Smooth muscle cell (in vitro differentiated cells): ENCODE measurements around the gene LYST. TPM values are rescaled to one million over a fixed set of nuclear protein-coding genes. Genes with fewer than 3 reads are reported as not detected.

Experiments used
- DNase-seq: peaks from one replicate; lab custom pipeline; 2025; ENCODE audit not compliant: unreplicated experiment; lab: John Stamatoyannopoulos, UW
- H2AFZ ChIP-seq: fragments of 200-600 bp; sonication (generic); 2 replicates; pipeline ENCODE4 v1.6.0; 2016; ENCODE audit warnings: antibody characterized with exemption, low read depth, mild to moderate bottlenecking
- H3F3A ChIP-seq: fragments of 200-600 bp; sonication (generic); 2 replicates; pipeline ENCODE4 v1.6.0; 2017; ENCODE audit warnings: antibody characterized with exemption, low read depth
- H3K27ac ChIP-seq: fragments of 200-600 bp; sonication (generic); 2 replicates; pipeline ENCODE4 v1.5.1; 2016; ENCODE audit warnings: low read depth, mild to moderate bottlenecking
- H3K27me3 ChIP-seq: fragments of 200-600 bp; sonication (generic); 2 replicates; pipeline ENCODE4 v1.6.1; 2016; ENCODE audit warnings: low read depth, mild to moderate bottlenecking
- H3K36me3 ChIP-seq: fragments of 200-600 bp; sonication (generic); 2 replicates; pipeline ENCODE4 v1.5.1; 2016; ENCODE audit warnings: low read depth
- H3K4me1 ChIP-seq: fragments of 200-600 bp; sonication (generic); 2 replicates; pipeline ENCODE4 v1.5.1; 2016; ENCODE audit warnings: low read depth
- H3K4me2 ChIP-seq: fragments of 200-600 bp; sonication (generic); 2 replicates; pipeline ENCODE4 v1.6.0; 2016; ENCODE audit warnings: mild to moderate bottlenecking
- H3K4me3 ChIP-seq: fragments of 200-600 bp; sonication (generic); 2 replicates; pipeline ENCODE4 v1.5.1; 2016; ENCODE audit warnings: mild to moderate bottlenecking
- H3K79me2 ChIP-seq: fragments of 200-600 bp; sonication (generic); 2 replicates; pipeline ENCODE4 v1.6.0; 2016; ENCODE audit warnings: low read depth, mild to moderate bottlenecking
- H3K9ac ChIP-seq: fragments of 200-600 bp; sonication (generic); 2 replicates; pipeline ENCODE4 v1.6.0; 2016; ENCODE audit warnings: low read depth
- H3K9me3 ChIP-seq: fragments of 200-600 bp; sonication (generic); replicated peaks from 2 replicates; pipeline ENCODE4 v1.5.1; 2016; ENCODE audit warnings: low read depth
- H4K20me1 ChIP-seq: fragments of 200-600 bp; sonication (generic); 2 replicates; pipeline ENCODE4 v1.6.0; 2016; ENCODE audit warnings: low read depth
- WGBS: methylation state at CpG from one replicate; pipeline ENCODE4 v1.1.7; 2016; ENCODE audit warnings: low lambda C conversion rate; 5-methylcytosine and 5-hydroxymethylcytosine counted together
- polyA plus RNA-seq: library from polyadenylated mRNA; unstranded; fragments of >200 nt; fragmentation: Nextera tagmentation; extraction: Ambion mirVana; gene quantifications from 2 replicates; pipeline ENCODE4 v1.2.1, GENCODE V29; 2016
- total RNA-seq: library from RNA; depleted of rRNA; stranded (reverse); fragments of >200 nt; gene quantifications from 2 replicates; pipeline ENCODE4 v1.2.3, GENCODE V29; 2014
- TF ChIP-seq, protein P1 (sequence below): fragments of 200-600 bp; sonication (generic); IDR thresholded peaks from 2 replicates; pipeline ENCODE4 v1.5.1; 2017; ENCODE audit warnings: borderline replicate concordance, mild to moderate bottlenecking, antibody characterized with exemption; ENCODE audit not compliant: insufficient read depth, poor library complexity, severe bottlenecking

LYST gene
- total and polyA plus RNA-seq, 2 experiments from 2014 or later: 2.2 to 13.5 TPM

DNA sequence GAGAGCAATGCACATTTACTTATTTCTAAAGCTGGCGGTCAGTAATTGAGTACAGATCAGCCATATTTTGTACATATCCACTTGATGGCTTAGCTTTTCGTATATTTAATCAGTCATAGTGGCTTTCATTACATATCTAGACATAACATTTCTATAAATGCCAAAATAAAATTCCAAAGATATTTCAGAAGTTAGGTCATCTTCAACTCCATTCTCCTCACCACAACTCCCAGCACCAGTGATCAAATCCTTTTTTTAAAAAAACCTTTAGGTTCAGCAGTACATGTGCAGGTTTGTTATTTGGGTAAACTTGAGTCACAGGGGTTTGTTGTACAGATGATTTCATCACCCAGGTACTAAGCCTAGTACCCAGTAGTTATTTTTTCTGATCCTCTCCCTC is 163.2 kb downstream of the LYST start:
- H3K27me3 ChIP-seq: no peaks in the 10 kb centered on the region
- H3K79me2 ChIP-seq: no peaks in the 10 kb centered on the region
- no peaks in the 10 kb centered on the region for H3K4me1 ChIP-seq
- WGBS: 88% methylated on average over 2 of the region's 2 CpGs
- no peaks in the 10 kb centered on the region for H3F3A ChIP-seq
- no peak for DNase-seq
- H3K9me3 ChIP-seq: no peaks in the 10 kb centered on the region
- TF ChIP-seq, protein P1, sequence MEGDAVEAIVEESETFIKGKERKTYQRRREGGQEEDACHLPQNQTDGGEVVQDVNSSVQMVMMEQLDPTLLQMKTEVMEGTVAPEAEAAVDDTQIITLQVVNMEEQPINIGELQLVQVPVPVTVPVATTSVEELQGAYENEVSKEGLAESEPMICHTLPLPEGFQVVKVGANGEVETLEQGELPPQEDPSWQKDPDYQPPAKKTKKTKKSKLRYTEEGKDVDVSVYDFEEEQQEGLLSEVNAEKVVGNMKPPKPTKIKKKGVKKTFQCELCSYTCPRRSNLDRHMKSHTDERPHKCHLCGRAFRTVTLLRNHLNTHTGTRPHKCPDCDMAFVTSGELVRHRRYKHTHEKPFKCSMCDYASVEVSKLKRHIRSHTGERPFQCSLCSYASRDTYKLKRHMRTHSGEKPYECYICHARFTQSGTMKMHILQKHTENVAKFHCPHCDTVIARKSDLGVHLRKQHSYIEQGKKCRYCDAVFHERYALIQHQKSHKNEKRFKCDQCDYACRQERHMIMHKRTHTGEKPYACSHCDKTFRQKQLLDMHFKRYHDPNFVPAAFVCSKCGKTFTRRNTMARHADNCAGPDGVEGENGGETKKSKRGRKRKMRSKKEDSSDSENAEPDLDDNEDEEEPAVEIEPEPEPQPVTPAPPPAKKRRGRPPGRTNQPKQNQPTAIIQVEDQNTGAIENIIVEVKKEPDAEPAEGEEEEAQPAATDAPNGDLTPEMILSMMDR: no peak
- no peak overlapping the region for H3K4me3 ChIP-seq
- H3K9ac ChIP-seq: no peak overlapping the region
- H3K36me3 ChIP-seq: no peaks in the 10 kb centered on the region
- no peak overlapping the region for H3K27ac ChIP-seq
- no peak overlapping the region for H3K4me2 ChIP-seq
- no peak overlapping the region for H2AFZ ChIP-seq
- H4K20me1 ChIP-seq: no peaks in the 10 kb centered on the region

GRCh38 chr1:235702412-235702811 is 164.3 kb downstream of the LYST start:
- no peak overlapping the region for H3K9ac ChIP-seq
- no peak overlapping the region for H3K4me3 ChIP-seq
- no peak overlapping the region for H2AFZ ChIP-seq
- no peaks in the 10 kb centered on the region for H3K36me3 ChIP-seq
- no peak overlapping the region for H3K4me2 ChIP-seq
- TF ChIP-seq, protein P1: no peak
- H4K20me1 ChIP-seq: no peaks in the 10 kb centered on the region
- DNase-seq: no peak
- 85% methylated on average over 9 of the region's 9 CpGs for WGBS
- no peak overlapping the region for H3K27ac ChIP-seq
- no peaks in the 10 kb centered on the region for H3K4me1 ChIP-seq
- no peaks in the 10 kb centered on the region for H3K27me3 ChIP-seq
- H3K79me2 ChIP-seq: no peaks in the 10 kb centered on the region
- no peaks in the 10 kb centered on the region for H3F3A ChIP-seq
- no peaks in the 10 kb centered on the region for H3K9me3 ChIP-seq

GRCh38 chr1:235697508-235697907 is 169.2 kb downstream of the LYST start:
- DNase-seq: no peak
- H3K9me3 ChIP-seq: no peaks in the 10 kb centered on the region
- H3K27ac ChIP-seq: no peak overlapping the region
- no peak overlapping the region for H3K4me2 ChIP-seq
- H3K9ac ChIP-seq: no peak overlapping the region
- H3K36me3 ChIP-seq: no peaks in the 10 kb centered on the region
- no peak overlapping the region for H3K4me3 ChIP-seq
- H4K20me1 ChIP-seq: no peaks in the 10 kb centered on the region
- 90% methylated on average over 2 of the region's 2 CpGs for WGBS
- H3K4me1 ChIP-seq: no peaks in the 10 kb centered on the region
- H3K27me3 ChIP-seq: no peaks in the 10 kb centered on the region
- TF ChIP-seq, protein P1: no peak
- H3K79me2 ChIP-seq: no peaks in the 10 kb centered on the region
- H3F3A ChIP-seq: no peaks in the 10 kb centered on the region
- no peak overlapping the region for H2AFZ ChIP-seq

- Histone ChIP-seq H3K27ac (no peak overlapping the region), H2AFZ (no peak overlapping the region), H4K20me1 (peaks cover 25% of the 10 kb centered on the region), H3K9ac (no peak overlapping the region), H3K27me3 (no peaks in the 10 kb centered on the region), H3K36me3 (peaks cover 6% of the 10 kb centered on the region), H3K4me3 (no peak overlapping the region), H3K9me3 (no peaks in the 10 kb centered on the region), H3K79me2 (no peaks in the 10 kb centered on the region), H3K4me2 (no peak overlapping the region), H3K4me1 (no peaks in the 10 kb centered on the region), H3F3A (no peaks in the 10 kb centered on the region)
- TF ChIP-seq, protein P1: no peak
- WGBS: 95% methylated on average over 4 of the region's 4 CpGs
- DNase-seq: no peak
Observed at GRCh38 chr1:235689356-235689755, 177.3 kb downstream of the LYST start.
